H9 (cell line): ENCODE measurements around the gene MRPS23. TPM values are rescaled to one million over a fixed set of nuclear protein-coding genes. Genes with fewer than 3 reads are reported as not detected.

ENCODE experiments used
- DNase-seq: peaks from one replicate; pipeline ENCODE4 v3.0.0-alpha.2; 2017
- H2AFZ ChIP-seq: one replicate; pipeline ENCODE4 v1.6.1; 2013; ENCODE audit warnings: mild to moderate bottlenecking, low read length, control low read depth, moderate library complexity
- H2AK5ac ChIP-seq: 2 replicates; pipeline ENCODE4 v1.6.1; 2013; ENCODE audit warnings: low read length, control low read depth, mixed read lengths; ENCODE audit not compliant: insufficient read length
- H2BK120ac ChIP-seq: one replicate; pipeline ENCODE4 v1.6.1; 2013; ENCODE audit warnings: low read depth, mild to moderate bottlenecking, low read length, control low read depth, inconsistent platforms; ENCODE audit not compliant: poor library complexity, severe bottlenecking
- H2BK12ac ChIP-seq: 2 replicates; pipeline ENCODE4 v1.6.1; 2013; ENCODE audit warnings: low read length, control low read depth, mixed read lengths, low read depth; ENCODE audit not compliant: insufficient read length
- H2BK15ac ChIP-seq: 2 replicates; pipeline ENCODE4 v1.6.1; 2013; ENCODE audit warnings: low read depth, low read length, control low read depth
- H2BK20ac ChIP-seq: one replicate; pipeline ENCODE4 v1.6.1; 2013; ENCODE audit warnings: low read depth, mild to moderate bottlenecking, low read length, control low read depth, inconsistent platforms; ENCODE audit not compliant: poor library complexity, severe bottlenecking
- H2BK5ac ChIP-seq: 2 replicates; pipeline ENCODE4 v1.6.1; 2013; ENCODE audit warnings: low read length, control low read depth, mixed read lengths; ENCODE audit not compliant: insufficient read length
- H3K14ac ChIP-seq: 2 replicates; pipeline ENCODE4 v1.6.1; 2013; ENCODE audit warnings: low read length, control low read depth; ENCODE audit not compliant: insufficient read depth
- H3K18ac ChIP-seq: 2 replicates; pipeline ENCODE4 v1.6.1; 2013; ENCODE audit warnings: low read depth, mild to moderate bottlenecking, mixed read lengths, low read length, control low read depth; ENCODE audit not compliant: insufficient read length
- H3K23ac ChIP-seq: 2 replicates; pipeline ENCODE4 v1.6.1; 2013; ENCODE audit warnings: low read length, control low read depth, mixed read lengths, low read depth; ENCODE audit not compliant: insufficient read length
- H3K23me2 ChIP-seq: 2 replicates; pipeline ENCODE4 v1.6.1; 2013; ENCODE audit warnings: low read depth, mild to moderate bottlenecking, mixed read lengths, low read length, control low read depth; ENCODE audit not compliant: insufficient read length, poor library complexity, severe bottlenecking
- H3K27ac ChIP-seq: 2 replicates; pipeline ENCODE4 v1.5.1; 2013; ENCODE audit warnings: low read length, control low read depth, mixed read lengths, low read depth; ENCODE audit not compliant: insufficient read length
- H3K27me3 ChIP-seq: 2 replicates; pipeline ENCODE4 v1.6.1; 2013; ENCODE audit warnings: low read length, control low read depth, inconsistent platforms; ENCODE audit not compliant: insufficient read depth
- H3K4ac ChIP-seq: 2 replicates; pipeline ENCODE4 v1.6.1; 2013; ENCODE audit warnings: low read depth, mild to moderate bottlenecking, control low read depth, inconsistent platforms, low read length, moderate library complexity
- H3K4me1 ChIP-seq: 2 replicates; pipeline ENCODE4 v1.6.1; 2013; ENCODE audit warnings: low read length, control low read depth, inconsistent platforms; ENCODE audit not compliant: insufficient read depth
- H3K4me2 ChIP-seq: 2 replicates; pipeline ENCODE4 v1.6.1; 2013; ENCODE audit warnings: low read length, control low read depth, mixed read lengths; ENCODE audit not compliant: insufficient read length, insufficient read depth
- H3K56ac ChIP-seq: 2 replicates; pipeline ENCODE4 v1.6.1; 2013; ENCODE audit warnings: low read depth, mild to moderate bottlenecking, mixed read lengths, low read length, control low read depth; ENCODE audit not compliant: insufficient read length
- H3K79me1 ChIP-seq: 2 replicates; pipeline ENCODE4 v1.6.1; 2013; ENCODE audit warnings: low read depth, mild to moderate bottlenecking, moderate library complexity, low read length, control low read depth, inconsistent platforms; ENCODE audit not compliant: insufficient read depth, poor library complexity, severe bottlenecking
- H3K79me2 ChIP-seq: 2 replicates; pipeline ENCODE4 v1.6.1; 2013; ENCODE audit warnings: low read length, control low read depth, inconsistent platforms; ENCODE audit not compliant: insufficient read depth
- H3K9ac ChIP-seq: 2 replicates; pipeline ENCODE4 v1.6.1; 2013; ENCODE audit warnings: low read length, control low read depth, mixed read lengths; ENCODE audit not compliant: insufficient read length; ENCODE audit errors: extremely low read depth
- H3K9me3 ChIP-seq: one replicate; pipeline ENCODE4 v1.6.1; 2013; ENCODE audit warnings: low read depth, low read length, inconsistent platforms; ENCODE audit not compliant: control insufficient read depth
- H3T11ph ChIP-seq: one replicate; pipeline ENCODE4 v1.6.1; 2013; ENCODE audit warnings: mild to moderate bottlenecking, low read length, control low read depth, inconsistent platforms
- H4K20me1 ChIP-seq: one replicate; pipeline ENCODE4 v1.6.1; 2013; ENCODE audit not compliant: control insufficient read depth, insufficient read length, insufficient read depth
- H4K5ac ChIP-seq: 2 replicates; pipeline ENCODE4 v1.6.1; 2013; ENCODE audit warnings: low read depth, mild to moderate bottlenecking, mixed read lengths, low read length, control low read depth; ENCODE audit not compliant: insufficient read length
- H4K8ac ChIP-seq: replicated peaks from 2 replicates; pipeline ENCODE4 v1.6.1; 2013; ENCODE audit warnings: low read length, control low read depth, mixed read lengths, low read depth; ENCODE audit not compliant: insufficient read length
- H4K91ac ChIP-seq: 2 replicates; pipeline ENCODE4 v1.6.1; 2013; ENCODE audit warnings: low read depth, mild to moderate bottlenecking, moderate library complexity, mixed read lengths, low read length, control low read depth; ENCODE audit not compliant: insufficient read length
- H3K27ac Mint-ChIP-seq, 3 experiments: 2 replicates in 2 of 3; 3 replicates in 1 of 3; pipeline ENCODE4 v1.8.0; 2020 to 2021; ENCODE audit warnings: mixed read lengths in 3 of 3, mild to moderate bottlenecking in 1 of 3, moderate library complexity in 1 of 3
- H3K27me3 Mint-ChIP-seq: 2 replicates; pipeline ENCODE4 v1.8.0; 2021; ENCODE audit warnings: low read depth, mild to moderate bottlenecking, moderate library complexity, mixed read lengths
- H3K36me3 Mint-ChIP-seq, 3 experiments: 2 replicates in 2 of 3; 3 replicates in 1 of 3; pipeline ENCODE4 v1.8.0; 2020 to 2021; ENCODE audit warnings: low read depth in 3 of 3, mixed read lengths in 3 of 3; ENCODE audit not compliant: insufficient read depth in 1 of 3
- H3K4me1 Mint-ChIP-seq, 2 experiments: 2 replicates each; pipeline ENCODE4 v1.8.0; 2020; ENCODE audit warnings: mixed read lengths in 2 of 2
- H3K4me3 Mint-ChIP-seq, 2 experiments: 2 replicates in 1 of 2; 3 replicates in 1 of 2; pipeline ENCODE4 v1.8.0; 2020 to 2021; ENCODE audit warnings: mild to moderate bottlenecking in 2 of 2, mixed read lengths in 2 of 2, moderate library complexity in 1 of 2
- H3K9me3 Mint-ChIP-seq, 2 experiments: 2 replicates in 1 of 2; 3 replicates in 1 of 2; pipeline ENCODE4 v1.8.0; 2020; ENCODE audit warnings: mild to moderate bottlenecking in 2 of 2, mixed read lengths in 2 of 2, moderate library complexity in 1 of 2
- WGBS: extraction: QIAGEN DNeasy Blood & Tissue Kit; methylation state at CpG from one replicate; pipeline ENCODE4 v1.1.7; 2013; ENCODE audit warnings: missing lambda C conversion rate, low lambda C conversion rate, mixed read lengths; ENCODE audit not compliant: insufficient read length; ENCODE audit errors: extremely low coverage; 5-methylcytosine and 5-hydroxymethylcytosine counted together
- total RNA-seq: library from RNA; stranded (reverse); gene quantifications from 2 replicates; pipeline ENCODE4 v1.2.1, GENCODE V29; 2021
- TF ChIP-seq, protein P1 (sequence below): fragments of 200-600 bp; sonication (generic); conservative IDR thresholded peaks from 3 replicates; pipeline ENCODE4 v1.8.0; 2021; ENCODE audit warnings: antibody characterized with exemption, mild to moderate bottlenecking

The MRPS23 gene
- total RNA-seq, 1 experiment from 2014 or later: 62.0 TPM

DNA sequence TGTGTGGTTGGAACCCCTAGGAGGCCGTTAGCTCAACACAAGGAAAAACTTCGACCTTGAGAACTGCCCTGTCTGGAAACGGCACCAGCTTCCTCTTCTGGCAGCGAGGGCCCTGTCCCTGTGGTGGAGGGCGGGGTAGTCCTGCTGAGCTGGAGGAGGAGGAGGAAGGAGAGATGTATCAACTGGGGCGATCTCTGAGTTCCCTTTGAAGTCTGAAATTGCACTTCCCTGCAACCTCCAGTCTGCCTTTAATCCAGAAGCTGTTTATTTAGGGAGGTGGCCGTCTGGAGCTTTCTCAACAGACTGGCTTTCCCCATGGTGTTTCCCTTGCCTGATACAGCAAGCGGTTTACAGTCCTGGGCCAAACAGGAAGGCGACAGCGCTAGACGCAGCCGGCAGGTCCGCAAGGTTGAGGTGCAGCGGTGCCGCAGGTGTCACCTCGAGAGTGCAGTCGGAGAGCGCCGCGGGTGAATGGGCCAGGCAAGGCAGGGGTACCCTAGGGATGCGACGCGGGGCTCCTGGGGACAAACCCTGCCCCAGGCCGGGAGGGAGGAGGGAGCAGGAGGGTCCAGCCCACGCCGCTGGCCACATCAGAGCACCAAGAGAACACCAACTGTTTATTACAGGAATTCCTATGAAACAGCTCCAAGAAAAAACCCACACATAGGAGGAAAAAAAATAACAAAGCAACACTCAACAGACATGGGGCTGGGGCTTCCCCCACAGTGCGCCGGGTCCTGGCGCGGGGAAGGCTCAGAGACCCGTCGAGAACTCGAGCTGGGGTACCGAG lies 11.4 kb upstream of the MRPS23 start:
- H3K23ac ChIP-seq: no peak overlapping the region
- H3K56ac ChIP-seq: no peak overlapping the region
- no peaks in the 10 kb centered on the region for H4K20me1 ChIP-seq
- no peaks in the 10 kb centered on the region for H3K79me1 ChIP-seq
- peaks cover 59% of the 10 kb centered on the region for H3K27me3 Mint-ChIP-seq
- no peak overlapping the region for H3K4ac ChIP-seq
- no peak overlapping the region for H3K9ac ChIP-seq
- no peak overlapping the region for H2AFZ ChIP-seq
- H4K5ac ChIP-seq: no peak overlapping the region
- H4K91ac ChIP-seq: no peak overlapping the region
- H2BK12ac ChIP-seq: no peak overlapping the region
- H2BK120ac ChIP-seq: no peak overlapping the region
- DNase-seq: peak; percentile 70
- H3K18ac ChIP-seq: no peak overlapping the region
- H2BK5ac ChIP-seq: no peak overlapping the region
- H2BK20ac ChIP-seq: no peak overlapping the region
- H3K4me1 ChIP-seq: peaks cover 2% of the 10 kb centered on the region; the same call in 1 of the 2 replicates
- H4K8ac ChIP-seq: no peak overlapping the region
- H3K4me1 Mint-ChIP-seq: peaks cover 29 to 38% of the 10 kb centered on the region in 2 experiments
- H3K9me3 ChIP-seq: no peaks in the 10 kb centered on the region
- TF ChIP-seq, protein P1, sequence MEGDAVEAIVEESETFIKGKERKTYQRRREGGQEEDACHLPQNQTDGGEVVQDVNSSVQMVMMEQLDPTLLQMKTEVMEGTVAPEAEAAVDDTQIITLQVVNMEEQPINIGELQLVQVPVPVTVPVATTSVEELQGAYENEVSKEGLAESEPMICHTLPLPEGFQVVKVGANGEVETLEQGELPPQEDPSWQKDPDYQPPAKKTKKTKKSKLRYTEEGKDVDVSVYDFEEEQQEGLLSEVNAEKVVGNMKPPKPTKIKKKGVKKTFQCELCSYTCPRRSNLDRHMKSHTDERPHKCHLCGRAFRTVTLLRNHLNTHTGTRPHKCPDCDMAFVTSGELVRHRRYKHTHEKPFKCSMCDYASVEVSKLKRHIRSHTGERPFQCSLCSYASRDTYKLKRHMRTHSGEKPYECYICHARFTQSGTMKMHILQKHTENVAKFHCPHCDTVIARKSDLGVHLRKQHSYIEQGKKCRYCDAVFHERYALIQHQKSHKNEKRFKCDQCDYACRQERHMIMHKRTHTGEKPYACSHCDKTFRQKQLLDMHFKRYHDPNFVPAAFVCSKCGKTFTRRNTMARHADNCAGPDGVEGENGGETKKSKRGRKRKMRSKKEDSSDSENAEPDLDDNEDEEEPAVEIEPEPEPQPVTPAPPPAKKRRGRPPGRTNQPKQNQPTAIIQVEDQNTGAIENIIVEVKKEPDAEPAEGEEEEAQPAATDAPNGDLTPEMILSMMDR: no peak
- peaks cover 9% of the 10 kb centered on the region for H3K23me2 ChIP-seq
- H2BK15ac ChIP-seq: no peak overlapping the region
- H3T11ph ChIP-seq: no peak overlapping the region
- H3K79me2 ChIP-seq: no peaks in the 10 kb centered on the region
- no peak overlapping the region for H2AK5ac ChIP-seq
- H3K4me3 Mint-ChIP-seq: peak overlapping the region; percentile 70 to 84
- H3K4me2 ChIP-seq: peak overlapping the region; percentile 86
- H3K27ac ChIP-seq: no peak overlapping the region
- H3K14ac ChIP-seq: peak overlapping the region; percentile 29
- peaks cover 5% of the 10 kb centered on the region; the same call in 1 of the 2 replicates for H3K27me3 ChIP-seq
- no peaks in the 10 kb centered on the region for H3K9me3 Mint-ChIP-seq
- no CpG with 5 or more reads among the region's 34 CpGs for WGBS
- no peaks in the 10 kb centered on the region for H3K36me3 Mint-ChIP-seq
- H3K27ac Mint-ChIP-seq: no peak overlapping the region; a peak in 1 of 7 replicates
